ENCODE data around the gene EIF2D.

The EIF2D gene

GRCh38 chr1:206606867-206607266 lies 5.4 kb downstream of the EIF2D start:
- no peak for ATAC-seq
- Mint-ChIP-seq H3K9me3 (no peaks in the 10 kb centered on the region), H3K4me3 (no peak overlapping the region), H3K4me1 (peaks cover 34% of the 10 kb centered on the region), H3K36me3 (peaks cover 98% of the 10 kb centered on the region), H3K27ac (no peak overlapping the region)
- no peak for DNase-seq (ENCODE audit: low spot score in 2 of 2)

- Mint-ChIP-seq H3K4me1 (peaks cover 18% of the 10 kb centered on the region), H3K36me3 (peaks cover 98% of the 10 kb centered on the region), H3K27ac (no peak overlapping the region), H3K9me3 (no peaks in the 10 kb centered on the region), H3K4me3 (no peak overlapping the region)
- ATAC-seq (no peak), DNase-seq (ENCODE audit: low spot score in 2 of 2) (no peak)
These were observed 7.4 kb downstream of the EIF2D start for GRCh38 chr1:206604861-206605260.

- H3K4me1 Mint-ChIP-seq, result no peaks in the 10 kb centered on the region
- H3K27ac Mint-ChIP-seq, result no peak overlapping the region
- no peaks in the 10 kb centered on the region for H3K9me3 Mint-ChIP-seq
- DNase-seq (ENCODE audit: low spot score in 2 of 2) (no peak), ATAC-seq (no peak)
- H3K36me3 Mint-ChIP-seq, result peaks cover 100% of the 10 kb centered on the region
- H3K4me3 Mint-ChIP-seq, result no peak overlapping the region
These were observed 11.7 kb downstream of the EIF2D start for GRCh38 chr1:206600527-206600926.

- ATAC-seq (no peak), DNase-seq (ENCODE audit: low spot score in 2 of 2) (no peak)
- H3K27ac Mint-ChIP-seq, result peak overlapping the region; percentile 38
- H3K36me3 Mint-ChIP-seq, result peaks cover 100% of the 10 kb centered on the region
- H3K9me3 Mint-ChIP-seq, result no peaks in the 10 kb centered on the region
- no peak overlapping the region for H3K4me3 Mint-ChIP-seq
- H3K4me1 Mint-ChIP-seq, result peaks cover 21% of the 10 kb centered on the region
These were observed 16.0 kb downstream of the EIF2D start for GRCh38 chr1:206596319-206596666.

GRCh38 chr1:206595581-206596318 lies 16.5 kb downstream of the EIF2D start:
- Mint-ChIP-seq H3K4me1 (peaks cover 26% of the 10 kb centered on the region), H3K4me3 (no peak overlapping the region), H3K27ac (peak overlapping the region; percentile 65), H3K36me3 (peaks cover 100% of the 10 kb centered on the region), H3K9me3 (no peaks in the 10 kb centered on the region)
- DNase-seq (ENCODE audit: low spot score in 2 of 2) (no peak), ATAC-seq (no peak)

GRCh38 chr1:206593351-206593925 lies 18.8 kb downstream of the EIF2D start:
- Mint-ChIP-seq H3K4me1 (peaks cover 47% of the 10 kb centered on the region), H3K9me3 (no peaks in the 10 kb centered on the region), H3K27ac (peak overlapping the region; percentile 99), H3K36me3 (peaks cover 100% of the 10 kb centered on the region), H3K4me3 (no peak overlapping the region)
- no peak for ATAC-seq
- DNase-seq (ENCODE audit: low spot score in 2 of 2), result no peak

- Mint-ChIP-seq H3K9me3 (no peaks in the 10 kb centered on the region), H3K36me3 (peaks cover 100% of the 10 kb centered on the region), H3K27ac (peak overlapping the region; percentile 99), H3K4me1 (peaks cover 63% of the 10 kb centered on the region), H3K4me3 (peak overlapping the region; percentile 57)
- ATAC-seq (no peak), DNase-seq (ENCODE audit: low spot score in 2 of 2) (no peak)
These were observed 20.6 kb downstream of the EIF2D start for GRCh38 chr1:206591696-206592095.

- H3K27ac Mint-ChIP-seq, result peak overlapping the region; percentile 99
- no peaks in the 10 kb centered on the region for H3K9me3 Mint-ChIP-seq
- peaks cover 100% of the 10 kb centered on the region for H3K36me3 Mint-ChIP-seq
- ATAC-seq (no peak), DNase-seq (ENCODE audit: low spot score in 2 of 2) (no peak)
- peak overlapping the region; percentile 57 for H3K4me3 Mint-ChIP-seq
- peaks cover 68% of the 10 kb centered on the region for H3K4me1 Mint-ChIP-seq
These were observed 21.0 kb downstream of the EIF2D start for GRCh38 chr1:206591226-206591625.

GRCh38 chr1:206590025-206590758 lies 22.1 kb downstream of the EIF2D start:
- DNase-seq (ENCODE audit: low spot score in 2 of 2) (peak; percentile 57 to 87), ATAC-seq (peak; percentile 98)
- Mint-ChIP-seq H3K4me3 (peak overlapping the region; percentile 57), H3K9me3 (no peaks in the 10 kb centered on the region), H3K27ac (peak overlapping the region; percentile 99), H3K36me3 (peaks cover 100% of the 10 kb centered on the region), H3K4me1 (peaks cover 78% of the 10 kb centered on the region)

- peaks cover 86% of the 10 kb centered on the region for H3K4me1 Mint-ChIP-seq
- peak overlapping the region; percentile 57 for H3K4me3 Mint-ChIP-seq
- no peaks in the 10 kb centered on the region for H3K9me3 Mint-ChIP-seq
- H3K27ac Mint-ChIP-seq, result peak overlapping the region; percentile 99
- ATAC-seq, result no peak
- no peak for DNase-seq (ENCODE audit: low spot score in 2 of 2)
- H3K36me3 Mint-ChIP-seq, result peaks cover 100% of the 10 kb centered on the region
These were observed 23.1 kb downstream of the EIF2D start for GRCh38 chr1:206589206-206589605.

- peak overlapping the region; percentile 57 for H3K4me3 Mint-ChIP-seq
- peak overlapping the region; percentile 99 for H3K27ac Mint-ChIP-seq
- H3K36me3 Mint-ChIP-seq, result peaks cover 100% of the 10 kb centered on the region
- H3K4me1 Mint-ChIP-seq, result peaks cover 93% of the 10 kb centered on the region
- no peak for DNase-seq (ENCODE audit: low spot score in 2 of 2)
- no peaks in the 10 kb centered on the region for H3K9me3 Mint-ChIP-seq
- no peak for ATAC-seq
These were observed 23.8 kb downstream of the EIF2D start for GRCh38 chr1:206588492-206588891.

- no peaks in the 10 kb centered on the region for H3K9me3 Mint-ChIP-seq
- peaks cover 100% of the 10 kb centered on the region for H3K36me3 Mint-ChIP-seq
- ATAC-seq, result no peak
These were observed 24.4 kb downstream of the EIF2D start for GRCh38 chr1:206587904-206588303.

GRCh38 chr1:206586501-206587445 lies 25.5 kb downstream of the EIF2D start:
- H3K27ac Mint-ChIP-seq, result peak overlapping the region; percentile 99
- no peak for DNase-seq (ENCODE audit: low spot score in 2 of 2)
- peaks cover 100% of the 10 kb centered on the region for H3K36me3 Mint-ChIP-seq
- H3K4me1 Mint-ChIP-seq, result peaks cover 94% of the 10 kb centered on the region
- no peak for ATAC-seq
- H3K4me3 Mint-ChIP-seq, result no peak overlapping the region
- H3K9me3 Mint-ChIP-seq, result no peaks in the 10 kb centered on the region

More at GRCh38 chr1:206587904-206588303, 24.4 kb downstream of the EIF2D start:
- peak overlapping the region; percentile 99 for H3K27ac Mint-ChIP-seq
- DNase-seq (ENCODE audit: low spot score in 2 of 2), result no peak
- peaks cover 93% of the 10 kb centered on the region for H3K4me1 Mint-ChIP-seq
- peak overlapping the region; percentile 15 for H3K4me3 Mint-ChIP-seq

GRCh38 chr1:206584683-206585082 lies 27.6 kb downstream of the EIF2D start:
- Mint-ChIP-seq H3K4me1 (peaks cover 95% of the 10 kb centered on the region), H3K4me3 (no peak overlapping the region), H3K9me3 (no peaks in the 10 kb centered on the region), H3K27ac (peak overlapping the region; percentile 99), H3K36me3 (peaks cover 100% of the 10 kb centered on the region)
- ATAC-seq, result no peak
- no peak for DNase-seq (ENCODE audit: low spot score in 2 of 2)

Data from stimulated activated effector memory CD8-positive, alpha-beta T cell treated with anti-CD3 and anti-CD28 coated beads, Interleukin-12 subunit alpha, Interleukin-12 subunit beta, amount 100 ng/mL, for 72 hours (primary cell).